Trophoblast cell (in vitro differentiated cells and primary cell): Measurements from ENCODE around the gene FBXW11.

ENCODE experiments used
- DNase-seq, 2 donors: peaks; one replicate each; pipeline ENCODE4 v3.0.0-alpha.2; 2016
- H2AFZ ChIP-seq: 2 replicates; pipeline ENCODE4 v1.6.1; 2013; ENCODE audit warnings: low read length, moderate library complexity, mild to moderate bottlenecking; ENCODE audit not compliant: insufficient read depth, poor library complexity
- H2AK5ac ChIP-seq: 2 replicates; pipeline ENCODE4 v1.6.1; 2013; ENCODE audit warnings: mild to moderate bottlenecking, low read length
- H2BK120ac ChIP-seq: 2 replicates; pipeline ENCODE4 v1.6.1; 2013; ENCODE audit warnings: low read length, mild to moderate bottlenecking, moderate library complexity; ENCODE audit not compliant: insufficient read depth, poor library complexity
- H2BK12ac ChIP-seq: 2 replicates; pipeline ENCODE4 v1.6.1; 2013; ENCODE audit warnings: mild to moderate bottlenecking, low read length, moderate library complexity
- H2BK5ac ChIP-seq: 2 replicates; pipeline ENCODE4 v1.6.1; 2013; ENCODE audit warnings: low read length, low read depth, moderate library complexity, mild to moderate bottlenecking; ENCODE audit not compliant: poor library complexity
- H3K14ac ChIP-seq: 2 replicates; pipeline ENCODE4 v1.6.1; 2013; ENCODE audit warnings: mild to moderate bottlenecking, low read length
- H3K18ac ChIP-seq: 2 replicates; pipeline ENCODE4 v1.6.1; 2013; ENCODE audit warnings: mild to moderate bottlenecking, low read length
- H3K23ac ChIP-seq: 2 replicates; pipeline ENCODE4 v1.6.1; 2013; ENCODE audit warnings: low read length
- H3K27ac ChIP-seq: 2 replicates; pipeline ENCODE4 v1.5.1; 2013; ENCODE audit warnings: low read depth, mild to moderate bottlenecking, inconsistent platforms, low read length, moderate library complexity
- H3K27me3 ChIP-seq: 2 replicates; pipeline ENCODE4 v1.6.1; 2013; ENCODE audit warnings: inconsistent platforms, mild to moderate bottlenecking, low read length, moderate library complexity; ENCODE audit not compliant: insufficient read depth
- H3K36me3 ChIP-seq, 2 experiments: 1 replicate in 1 of 2; 2 replicates in 1 of 2; pipeline ENCODE4 v1.6.1; 2013; ENCODE audit warnings: low read length in 2 of 2, mild to moderate bottlenecking in 2 of 2, moderate library complexity in 1 of 2; ENCODE audit not compliant: insufficient read depth in 2 of 2, control insufficient read depth in 1 of 2
- H3K4ac ChIP-seq: 2 replicates; pipeline ENCODE4 v1.6.1; 2013; ENCODE audit warnings: low read depth, mild to moderate bottlenecking, low read length, moderate library complexity
- H3K4me1 ChIP-seq, 2 experiments: 1 replicate in 1 of 2; 2 replicates in 1 of 2; pipeline ENCODE4 v1.6.1; 2013; ENCODE audit warnings: low read length in 2 of 2, mild to moderate bottlenecking in 2 of 2, moderate library complexity in 1 of 2; ENCODE audit not compliant: insufficient read depth in 2 of 2, control insufficient read depth in 1 of 2
- H3K4me2 ChIP-seq: 2 replicates; pipeline ENCODE4 v1.6.1; 2013; ENCODE audit warnings: inconsistent platforms, mild to moderate bottlenecking, low read length, moderate library complexity
- H3K4me3 ChIP-seq: 2 replicates; pipeline ENCODE4 v1.5.1; 2013; ENCODE audit warnings: mild to moderate bottlenecking, low read depth, low read length, inconsistent platforms
- H3K79me1 ChIP-seq: one replicate; pipeline ENCODE4 v1.6.1; 2013; ENCODE audit warnings: low read length
- H3K79me2 ChIP-seq: 2 replicates; pipeline ENCODE4 v1.6.1; 2013; ENCODE audit warnings: low read length, mild to moderate bottlenecking; ENCODE audit not compliant: control insufficient read depth, insufficient read depth, poor library complexity
- H3K9ac ChIP-seq: 2 replicates; pipeline ENCODE4 v1.6.1; 2013; ENCODE audit warnings: mild to moderate bottlenecking, low read length
- H3K9me3 ChIP-seq: 2 replicates; pipeline ENCODE4 v1.6.1; 2013; ENCODE audit warnings: low read depth, mild to moderate bottlenecking, control low read depth, inconsistent platforms, low read length; ENCODE audit not compliant: insufficient read depth
- H4K12ac ChIP-seq: 2 replicates; pipeline ENCODE4 v1.6.1; 2013; ENCODE audit warnings: low read depth, mild to moderate bottlenecking, low read length, moderate library complexity
- H4K8ac ChIP-seq: 2 replicates; pipeline ENCODE4 v1.6.1; 2013; ENCODE audit warnings: low read depth, mild to moderate bottlenecking, low read length, moderate library complexity
- H4K91ac ChIP-seq: one replicate; pipeline ENCODE4 v1.6.1; 2013; ENCODE audit warnings: low read depth, mild to moderate bottlenecking, low read length, moderate library complexity
- WGBS: extraction: QIAGEN DNeasy Blood & Tissue Kit; methylation state at CpG from one replicate; pipeline ENCODE4 v1.1.7; 2013; ENCODE audit warnings: missing lambda C conversion rate; ENCODE audit not compliant: insufficient read length, insufficient coverage; ENCODE audit errors: extremely low coverage; 5-methylcytosine and 5-hydroxymethylcytosine counted together

The FBXW11 gene

DNA sequence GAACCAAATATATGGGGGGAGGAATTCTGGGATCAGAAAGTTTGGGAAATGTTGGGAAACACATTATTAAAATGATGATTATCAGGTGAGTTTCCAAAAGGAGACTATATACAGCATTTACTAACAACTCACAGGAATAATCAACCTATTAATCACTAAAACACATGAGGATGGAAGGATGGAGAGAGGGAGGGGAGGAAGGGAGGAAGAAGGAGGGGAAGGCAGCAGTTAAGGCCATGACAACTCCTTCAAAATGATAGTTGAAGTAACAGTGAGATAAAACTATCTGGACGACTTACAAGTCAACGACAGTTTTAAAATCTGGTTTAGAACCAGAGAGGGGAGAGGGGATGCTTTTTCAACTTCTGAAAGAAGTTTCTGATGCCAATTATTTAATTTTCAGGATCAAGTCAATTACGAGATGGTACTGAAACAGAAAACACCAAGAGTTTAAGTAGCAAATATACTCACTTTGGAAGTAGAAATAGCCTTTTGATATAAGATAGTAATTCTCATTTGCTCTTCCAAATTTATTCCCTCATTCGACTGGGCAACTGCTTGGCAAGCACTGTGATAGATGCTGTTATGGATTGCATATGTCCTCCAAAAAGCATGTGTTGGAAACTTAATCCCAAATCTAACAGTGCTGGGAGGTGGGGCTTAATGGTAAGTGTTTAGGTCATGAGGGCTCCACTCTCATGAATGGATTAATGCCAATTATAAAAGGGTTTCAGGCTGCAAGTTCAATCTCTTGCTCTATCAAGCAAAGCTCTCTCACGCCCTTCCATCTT is 30.4 kb downstream of the FBXW11 start:
- Histone ChIP-seq H3K79me2 (no peaks in the 10 kb centered on the region), H3K36me3 (peaks cover 0 to 2% of the 10 kb centered on the region in 2 experiments), H3K27ac (no peak overlapping the region), H3K18ac (no peak overlapping the region), H3K4me2 (no peak overlapping the region), H2BK12ac (no peak overlapping the region), H2BK5ac (no peak overlapping the region), H4K12ac (no peak overlapping the region), H3K27me3 (no peaks in the 10 kb centered on the region), H3K23ac (no peak overlapping the region), H2AFZ (no peak overlapping the region), H4K91ac (no peak overlapping the region), H3K4ac (peak overlapping the region; percentile 62), H3K79me1 (no peaks in the 10 kb centered on the region), H3K4me1 (no peaks in the 10 kb centered on the region), H3K14ac (no peak overlapping the region), H3K9ac (no peak overlapping the region), H3K4me3 (no peak overlapping the region), H2BK120ac (no peak overlapping the region), H3K9me3 (peaks cover 2% of the 10 kb centered on the region), H4K8ac (no peak overlapping the region), H2AK5ac (no peak overlapping the region)
- DNase-seq: no peak
- no CpG with 5 or more reads among the region's 5 CpGs for WGBS

DNA sequence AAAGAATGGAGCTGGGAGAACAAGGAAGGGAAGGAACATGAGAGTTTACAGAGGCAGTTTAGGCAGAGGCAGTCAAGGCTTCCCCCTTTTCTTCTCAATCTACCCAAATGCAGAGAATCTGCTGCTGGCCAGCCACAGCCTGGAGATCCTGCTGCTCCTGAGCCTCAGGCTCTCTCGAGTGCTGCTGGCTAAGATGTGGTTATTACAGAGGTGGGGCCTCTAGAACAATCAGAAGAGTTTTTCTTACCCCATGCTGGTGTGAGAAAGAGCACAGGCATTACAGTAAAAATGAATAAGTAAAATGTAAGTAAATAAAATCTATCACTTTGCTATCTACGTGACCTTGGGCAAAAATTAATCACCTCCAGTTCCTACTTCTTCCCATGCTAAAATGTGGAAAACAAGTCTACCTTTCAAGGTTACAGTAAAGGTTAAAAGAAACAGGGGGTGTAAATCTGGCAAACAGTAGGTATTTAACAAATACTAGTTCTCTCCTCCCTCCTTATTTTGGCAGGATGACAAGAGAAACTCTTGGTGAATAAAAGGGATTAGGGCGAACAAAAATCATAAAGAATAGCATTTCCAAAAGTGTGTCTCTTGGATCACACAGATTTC is 31.1 kb downstream of the FBXW11 start:
- H3K4me2 ChIP-seq: no peak overlapping the region
- no peaks in the 10 kb centered on the region for H3K27me3 ChIP-seq
- no peaks in the 10 kb centered on the region for H3K4me1 ChIP-seq
- peak in 1 of 2 donors; percentile 13 for DNase-seq
- peaks cover 0 to 2% of the 10 kb centered on the region in 2 experiments for H3K36me3 ChIP-seq
- H3K4me3 ChIP-seq: no peak overlapping the region
- H3K18ac ChIP-seq: no peak overlapping the region
- no peak overlapping the region for H4K8ac ChIP-seq
- no peak overlapping the region for H3K14ac ChIP-seq
- whole genome bisulfite sequencing: no CpG with 5 or more reads among the region's 3 CpGs
- no peak overlapping the region for H3K9ac ChIP-seq
- no peak overlapping the region for H4K91ac ChIP-seq
- H2BK12ac ChIP-seq: no peak overlapping the region
- no peak overlapping the region for H3K27ac ChIP-seq
- no peaks in the 10 kb centered on the region for H3K79me2 ChIP-seq
- H3K23ac ChIP-seq: no peak overlapping the region
- no peaks in the 10 kb centered on the region for H3K79me1 ChIP-seq
- no peak overlapping the region for H4K12ac ChIP-seq
- H2AFZ ChIP-seq: no peak overlapping the region
- H2BK120ac ChIP-seq: no peak overlapping the region
- peaks cover 2% of the 10 kb centered on the region for H3K9me3 ChIP-seq
- H2BK5ac ChIP-seq: no peak overlapping the region
- peak overlapping the region; percentile 27 for H3K4ac ChIP-seq
- no peak overlapping the region for H2AK5ac ChIP-seq

DNA sequence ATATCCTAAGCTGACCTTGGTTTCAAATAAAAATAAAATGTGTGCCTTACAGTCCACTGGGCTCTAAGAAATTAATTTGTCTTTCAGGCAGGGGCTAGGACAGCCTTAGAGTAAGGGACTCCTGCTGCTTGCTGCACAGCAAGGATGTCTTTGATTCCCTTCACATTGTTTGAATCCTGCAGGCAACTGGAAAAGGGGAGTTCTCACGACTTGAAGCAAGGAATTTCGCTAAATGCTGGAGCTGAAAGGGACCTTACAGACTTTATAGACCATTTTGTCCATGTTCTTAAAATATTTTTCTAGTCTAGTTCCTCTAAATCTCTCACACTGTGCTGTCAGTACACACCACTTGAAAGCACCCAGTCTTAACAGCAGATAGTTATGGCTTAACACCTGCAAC is 35.6 kb downstream of the FBXW11 start:
- Histone ChIP-seq H3K79me1 (no peaks in the 10 kb centered on the region), H2BK12ac (no peak overlapping the region), H3K36me3 (no peaks in the 10 kb centered on the region), H2BK5ac (no peak overlapping the region), H3K18ac (no peak overlapping the region), H3K27ac (no peak overlapping the region), H3K9me3 (no peaks in the 10 kb centered on the region), H3K4me2 (no peak overlapping the region), H3K4me3 (no peak overlapping the region), H2AK5ac (no peak overlapping the region), H4K12ac (no peak overlapping the region), H3K23ac (no peak overlapping the region), H2BK120ac (no peak overlapping the region), H3K79me2 (peaks cover 2% of the 10 kb centered on the region), H3K4me1 (no peaks in the 10 kb centered on the region), H3K14ac (no peak overlapping the region), H3K4ac (no peak overlapping the region), H2AFZ (no peak overlapping the region), H4K8ac (no peak overlapping the region), H4K91ac (no peak overlapping the region), H3K27me3 (no peaks in the 10 kb centered on the region), H3K9ac (no peak overlapping the region)
- DNase-seq: no peak
- WGBS: no CpG with 5 or more reads among the region's 2 CpGs

DNA sequence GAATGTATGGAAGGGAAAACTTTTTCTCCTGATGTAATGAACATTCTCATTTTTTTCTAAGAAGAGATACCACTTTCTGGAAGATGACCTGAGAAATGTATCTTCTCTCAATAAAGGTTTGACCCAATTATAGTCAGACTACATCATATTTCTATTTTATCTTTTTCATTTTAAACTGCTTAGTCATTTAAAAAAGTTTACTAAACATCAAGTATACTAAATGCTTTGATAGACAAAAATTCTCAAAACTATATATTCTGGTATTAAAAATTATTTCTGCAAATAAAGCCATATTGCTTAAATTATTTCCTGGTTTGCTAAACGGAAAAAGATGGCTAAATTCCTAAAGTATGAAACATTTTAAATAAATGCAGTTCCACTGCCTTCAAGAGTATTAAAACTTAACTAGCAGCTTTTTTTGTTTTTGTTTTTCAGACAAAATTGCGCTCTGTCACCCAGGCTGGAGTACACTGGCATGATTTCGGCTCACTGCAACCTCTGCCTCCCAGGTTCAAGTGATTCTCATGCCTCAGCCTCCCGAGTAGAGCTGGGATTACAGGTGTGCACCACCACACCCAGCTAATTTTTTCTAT is 37.1 kb downstream of the FBXW11 start:
- WGBS: no CpG with 5 or more reads among the region's 4 CpGs
- no peak overlapping the region for H3K23ac ChIP-seq
- H3K18ac ChIP-seq: no peak overlapping the region
- H3K9ac ChIP-seq: no peak overlapping the region
- H3K4me2 ChIP-seq: no peak overlapping the region
- no peak overlapping the region for H3K4ac ChIP-seq
- no peaks in the 10 kb centered on the region for H3K79me1 ChIP-seq
- H2BK12ac ChIP-seq: no peak overlapping the region
- no peak overlapping the region for H2BK120ac ChIP-seq
- H3K14ac ChIP-seq: no peak overlapping the region
- no peak overlapping the region for H2BK5ac ChIP-seq
- no peaks in the 10 kb centered on the region for H3K4me1 ChIP-seq
- no peak overlapping the region for H4K8ac ChIP-seq
- H2AK5ac ChIP-seq: no peak overlapping the region
- H4K91ac ChIP-seq: no peak overlapping the region
- no peak overlapping the region for H3K27ac ChIP-seq
- H3K79me2 ChIP-seq: peaks cover 2% of the 10 kb centered on the region
- no peak overlapping the region for H2AFZ ChIP-seq
- DNase-seq: no peak
- no peaks in the 10 kb centered on the region for H3K36me3 ChIP-seq
- H4K12ac ChIP-seq: no peak overlapping the region
- H3K4me3 ChIP-seq: no peak overlapping the region
- H3K27me3 ChIP-seq: no peaks in the 10 kb centered on the region
- no peaks in the 10 kb centered on the region for H3K9me3 ChIP-seq
